Measurements from ENCODE around the gene GIMD1.

Gene GIMD1

GRCh38 chr4:106315476-106315967 lies 53.1 kb downstream of the GIMD1 start:
- DNase-seq, result peak in 9 of 58 donors; percentile 24 to 62 (median 49)

GRCh38 chr4:106314960-106315359 lies 53.6 kb downstream of the GIMD1 start:
- no peak for DNase-seq

DNA sequence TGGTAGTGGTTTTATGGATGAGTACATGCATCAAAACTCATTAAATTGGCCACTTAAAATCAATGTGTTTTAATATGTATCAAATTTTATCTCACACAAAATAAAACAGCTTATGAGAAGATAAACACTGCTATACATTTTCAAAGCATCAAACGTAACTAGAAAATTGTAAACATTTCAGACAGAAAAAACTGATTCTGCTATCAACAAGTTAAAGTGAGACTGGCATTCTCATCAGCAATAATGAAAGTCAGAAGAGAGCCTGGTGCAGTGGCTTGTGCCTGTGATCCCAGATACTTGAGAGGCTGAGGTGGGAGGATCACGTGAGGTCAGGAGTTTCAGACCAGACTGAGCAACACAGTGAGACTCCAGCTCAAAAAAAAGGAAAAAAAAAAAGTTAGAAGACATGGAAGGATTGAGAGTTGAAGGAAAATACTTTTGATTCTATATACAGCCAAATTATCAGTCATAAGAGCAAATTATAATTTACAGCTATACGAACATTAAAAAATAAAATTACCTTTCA lies 55.5 kb downstream of the GIMD1 start:
- DNase-seq, result no peak

- no peak for DNase-seq
Measured at GRCh38 chr4:106312377-106312776, 56.2 kb downstream of the GIMD1 start.
